Panc1 (cell line): ENCODE results near the gene VTI1A.

ENCODE experiments used
- POLR2AphosphoS5 ChIP-seq: IDR thresholded peaks from 2 replicates; pipeline ENCODE4 v1.6.1; 2012; ENCODE audit warnings: mild to moderate bottlenecking, low read depth, low read length, moderate library complexity
- TF ChIP-seq, protein P1 (sequence below): fragments of 450-650 bp; IDR thresholded peaks from 2 replicates; pipeline ENCODE4 v1.5.1; 2017; ENCODE audit warnings: mild to moderate bottlenecking
- TF ChIP-seq, protein P2 (sequence below), 2 experiments: IDR thresholded peaks; 2 replicates each; pipeline ENCODE4 v1.6.1; 2011 to 2012; ENCODE audit warnings: low read depth in 2 of 2, control low read depth in 1 of 2, low read length in 1 of 2, mild to moderate bottlenecking in 1 of 2, moderate library complexity in 1 of 2; ENCODE audit not compliant: insufficient read depth in 1 of 2

DNA sequence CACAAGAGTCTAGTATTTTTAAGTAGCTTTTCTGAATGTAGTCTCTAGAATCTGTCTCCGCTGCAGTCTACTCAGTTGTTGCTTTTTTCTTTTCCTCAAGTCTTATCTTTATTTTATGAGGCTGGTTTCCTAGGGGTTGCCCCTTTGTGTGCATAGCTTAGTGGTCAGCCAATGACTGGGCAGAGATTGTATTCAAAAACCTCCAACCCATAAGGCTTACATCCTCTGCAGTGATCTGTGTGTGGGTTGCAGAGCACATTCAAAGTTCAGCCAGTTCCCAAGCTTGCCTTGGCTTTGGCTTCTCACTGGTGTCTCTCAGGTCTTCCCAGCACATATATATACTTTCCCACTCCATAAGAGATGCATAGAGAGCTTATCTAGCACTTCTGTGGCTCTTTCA, 343.0 kb downstream of the VTI1A start:
- TF ChIP-seq, protein P1, sequence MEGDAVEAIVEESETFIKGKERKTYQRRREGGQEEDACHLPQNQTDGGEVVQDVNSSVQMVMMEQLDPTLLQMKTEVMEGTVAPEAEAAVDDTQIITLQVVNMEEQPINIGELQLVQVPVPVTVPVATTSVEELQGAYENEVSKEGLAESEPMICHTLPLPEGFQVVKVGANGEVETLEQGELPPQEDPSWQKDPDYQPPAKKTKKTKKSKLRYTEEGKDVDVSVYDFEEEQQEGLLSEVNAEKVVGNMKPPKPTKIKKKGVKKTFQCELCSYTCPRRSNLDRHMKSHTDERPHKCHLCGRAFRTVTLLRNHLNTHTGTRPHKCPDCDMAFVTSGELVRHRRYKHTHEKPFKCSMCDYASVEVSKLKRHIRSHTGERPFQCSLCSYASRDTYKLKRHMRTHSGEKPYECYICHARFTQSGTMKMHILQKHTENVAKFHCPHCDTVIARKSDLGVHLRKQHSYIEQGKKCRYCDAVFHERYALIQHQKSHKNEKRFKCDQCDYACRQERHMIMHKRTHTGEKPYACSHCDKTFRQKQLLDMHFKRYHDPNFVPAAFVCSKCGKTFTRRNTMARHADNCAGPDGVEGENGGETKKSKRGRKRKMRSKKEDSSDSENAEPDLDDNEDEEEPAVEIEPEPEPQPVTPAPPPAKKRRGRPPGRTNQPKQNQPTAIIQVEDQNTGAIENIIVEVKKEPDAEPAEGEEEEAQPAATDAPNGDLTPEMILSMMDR: no peak
- TF ChIP-seq, protein P2, sequence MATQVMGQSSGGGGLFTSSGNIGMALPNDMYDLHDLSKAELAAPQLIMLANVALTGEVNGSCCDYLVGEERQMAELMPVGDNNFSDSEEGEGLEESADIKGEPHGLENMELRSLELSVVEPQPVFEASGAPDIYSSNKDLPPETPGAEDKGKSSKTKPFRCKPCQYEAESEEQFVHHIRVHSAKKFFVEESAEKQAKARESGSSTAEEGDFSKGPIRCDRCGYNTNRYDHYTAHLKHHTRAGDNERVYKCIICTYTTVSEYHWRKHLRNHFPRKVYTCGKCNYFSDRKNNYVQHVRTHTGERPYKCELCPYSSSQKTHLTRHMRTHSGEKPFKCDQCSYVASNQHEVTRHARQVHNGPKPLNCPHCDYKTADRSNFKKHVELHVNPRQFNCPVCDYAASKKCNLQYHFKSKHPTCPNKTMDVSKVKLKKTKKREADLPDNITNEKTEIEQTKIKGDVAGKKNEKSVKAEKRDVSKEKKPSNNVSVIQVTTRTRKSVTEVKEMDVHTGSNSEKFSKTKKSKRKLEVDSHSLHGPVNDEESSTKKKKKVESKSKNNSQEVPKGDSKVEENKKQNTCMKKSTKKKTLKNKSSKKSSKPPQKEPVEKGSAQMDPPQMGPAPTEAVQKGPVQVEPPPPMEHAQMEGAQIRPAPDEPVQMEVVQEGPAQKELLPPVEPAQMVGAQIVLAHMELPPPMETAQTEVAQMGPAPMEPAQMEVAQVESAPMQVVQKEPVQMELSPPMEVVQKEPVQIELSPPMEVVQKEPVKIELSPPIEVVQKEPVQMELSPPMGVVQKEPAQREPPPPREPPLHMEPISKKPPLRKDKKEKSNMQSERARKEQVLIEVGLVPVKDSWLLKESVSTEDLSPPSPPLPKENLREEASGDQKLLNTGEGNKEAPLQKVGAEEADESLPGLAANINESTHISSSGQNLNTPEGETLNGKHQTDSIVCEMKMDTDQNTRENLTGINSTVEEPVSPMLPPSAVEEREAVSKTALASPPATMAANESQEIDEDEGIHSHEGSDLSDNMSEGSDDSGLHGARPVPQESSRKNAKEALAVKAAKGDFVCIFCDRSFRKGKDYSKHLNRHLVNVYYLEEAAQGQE (IDR thresholded peaks at IDR 0.05; ENCODE audit: insufficient read depth in 1 of 2, low read depth in 2 of 2, low read length in 1 of 2): no peak
- no peak for TF ChIP-seq POLR2AphosphoS5
